Measurements from ENCODE around the gene CD300LB.

- TF ChIP-seq RFX5 (IDR thresholded peaks at IDR 0.05): no peak
- TF ChIP-seq HOXA7 (CRISPR knock-in tag; IDR thresholded peaks at IDR 0.05): no peak
- TF ChIP-seq FOSL2 (IDR thresholded peaks at IDR 0.05): no peak
- no peak for TF ChIP-seq FOSL2 (CRISPR knock-in tag; IDR thresholded peaks at IDR 0.05)
- TF ChIP-seq MAZ (IDR thresholded peaks at IDR 0.05; ENCODE audit: borderline replicate concordance, low read depth, low read length): no peak
- no peak for TF ChIP-seq ELK1 (IDR thresholded peaks at IDR 0.05; ENCODE audit: low read depth, low read length)
- no peak for TF ChIP-seq CTCF (IDR thresholded peaks at IDR 0.05)
- TF ChIP-seq E2F6 (IDR thresholded peaks at IDR 0.05; ENCODE audit: borderline replicate concordance, low read depth): no peak
- TF ChIP-seq POLR2A (IDR thresholded peaks at IDR 0.05; ENCODE audit: low read length): no peak
- no peak for TF ChIP-seq PHF8 (IDR thresholded peaks at IDR 0.05; ENCODE audit: borderline replicate concordance, low read depth)
- no peak for TF ChIP-seq CHD4 (IDR thresholded peaks at IDR 0.05; ENCODE audit: borderline replicate concordance)
- TF ChIP-seq RAD21 (conservative IDR thresholded peaks at IDR 0.05 in 1 of 2, IDR thresholded peaks at IDR 0.05 in 1 of 2): no peak
- no peak for TF ChIP-seq EP300 (IDR thresholded peaks at IDR 0.05)
- TF ChIP-seq BHLHE40 (IDR thresholded peaks at IDR 0.05; ENCODE audit: low read depth, low read length): no peak
Observed at GRCh38 chr17:74497471-74497870, 33.8 kb downstream of the CD300LB start.

Data from A549 (cell line).